A673 (cell line): Measurements from ENCODE around the gene EEPD1. TPM values are rescaled to one million over a fixed set of nuclear protein-coding genes. Genes with fewer than 3 reads are reported as not detected.

ENCODE experiments used
- BruUV-seq: library from RNA; stranded (reverse); fragments of 400-500 nt; replicated peaks from 2 replicates; lab custom pipeline; 2021; lab: Mats Ljungman, UMichigan
- CTCF ChIA-PET: fragments of 300-600 bp; sonication (Branson Sonifier 250); formaldehyde crosslinking; loops from one replicate; lab custom pipeline; 2022; ENCODE audit warnings: antibody characterized with exemption; lab: Charles Lee
- POLR2A ChIA-PET: fragments of 300-600 bp; sonication (Branson Sonifier 250); formaldehyde crosslinking; loops from one replicate; lab custom pipeline; 2022; ENCODE audit warnings: antibody characterized with exemption; ENCODE audit not compliant: low non-redundant PET; lab: Charles Lee
- DNase-seq: peaks from one replicate; pipeline ENCODE4 v3.0.0-alpha.2; 2015; ENCODE audit warnings: low spot score
- H3K27ac ChIP-seq: fragments of 200-600 bp; sonication (generic); 2 replicates; pipeline ENCODE4 v1.5.1; 2016; ENCODE audit warnings: mixed run types, low read depth, mild to moderate bottlenecking, mixed read lengths, antibody characterized with exemption, low read length; ENCODE audit not compliant: poor library complexity, severe bottlenecking
- H3K27me3 ChIP-seq: fragments of 200-600 bp; sonication (generic); replicated peaks from 2 replicates; pipeline ENCODE4 v1.6.1; 2017; ENCODE audit warnings: mixed run types, low read depth, mild to moderate bottlenecking, mixed read lengths, antibody characterized with exemption, low read length; ENCODE audit not compliant: insufficient read depth, poor library complexity
- H3K36me3 ChIP-seq: fragments of 200-600 bp; sonication (generic); 2 replicates; pipeline ENCODE4 v1.6.1; 2016; ENCODE audit warnings: mixed run types, mild to moderate bottlenecking, mixed read lengths, antibody characterized with exemption, low read length; ENCODE audit not compliant: insufficient read depth, poor library complexity, severe bottlenecking
- H3K4me1 ChIP-seq: fragments of 200-600 bp; sonication (generic); 2 replicates; pipeline ENCODE4 v1.6.1; 2017; ENCODE audit warnings: mixed run types, mild to moderate bottlenecking, mixed read lengths, antibody characterized with exemption, low read length; ENCODE audit not compliant: insufficient read depth, poor library complexity, severe bottlenecking
- H3K4me3 ChIP-seq: fragments of 200-600 bp; sonication (generic); 2 replicates; pipeline ENCODE4 v1.5.1; 2016; ENCODE audit warnings: low read depth, mixed run types, mild to moderate bottlenecking, mixed read lengths, low read length; ENCODE audit not compliant: poor library complexity, severe bottlenecking
- H3K9me3 ChIP-seq: fragments of 200-600 bp; sonication (generic); 2 replicates; pipeline ENCODE4 v1.6.1; 2016; ENCODE audit warnings: mixed run types, low read depth, mild to moderate bottlenecking, mixed read lengths, antibody characterized with exemption, low read length; ENCODE audit not compliant: poor library complexity, severe bottlenecking
- EZH2 ChIP-seq: fragments of 200-600 bp; sonication (generic); IDR thresholded peaks from 2 replicates; pipeline ENCODE4 v1.6.1; 2017; ENCODE audit warnings: borderline replicate concordance, low read depth, mild to moderate bottlenecking, mixed read lengths, antibody characterized with exemption, low read length; ENCODE audit not compliant: poor library complexity, severe bottlenecking
- intact Hi-C: fragments of 100-400 bp; cut with micrococcal nuclease; formaldehyde crosslinking; loops from one replicate; pipeline ENCODE4 v1.10.0; 2022; ENCODE audit not compliant: unreplicated experiment
- total RNA-seq: library from RNA; stranded (reverse); gene quantifications from 2 replicates; pipeline ENCODE4 v1.2.3, GENCODE V29; 2021
- TF ChIP-seq, protein P1 (sequence below): fragments of 300-800, 200-600 bp; sonication (generic); conservative IDR thresholded peaks from 2 replicates; pipeline ENCODE4 v1.5.1; 2017; ENCODE audit warnings: low read depth, mild to moderate bottlenecking, antibody characterized with exemption, low read length, moderate library complexity, mixed read lengths

The EEPD1 gene
- total RNA-seq, 1 experiment from 2014 or later: 2.5 TPM

GRCh38 chr7:36203071-36203790 is 50.2 kb downstream of the EEPD1 start:
- no peak overlapping the region for H3K4me3 ChIP-seq
- H3K27ac ChIP-seq: no peak overlapping the region
- intact Hi-C loops: no loop called here
- no peaks in the 10 kb centered on the region for H3K27me3 ChIP-seq
- H3K9me3 ChIP-seq: no peaks in the 10 kb centered on the region
- no peaks in the 10 kb centered on the region for H3K36me3 ChIP-seq
- DNase-seq: no peak
- CTCF ChIA-PET: no interaction called here
- no TSS peak for BruUV-seq
- no peaks in the 10 kb centered on the region for H3K4me1 ChIP-seq
- TF ChIP-seq, protein P1, sequence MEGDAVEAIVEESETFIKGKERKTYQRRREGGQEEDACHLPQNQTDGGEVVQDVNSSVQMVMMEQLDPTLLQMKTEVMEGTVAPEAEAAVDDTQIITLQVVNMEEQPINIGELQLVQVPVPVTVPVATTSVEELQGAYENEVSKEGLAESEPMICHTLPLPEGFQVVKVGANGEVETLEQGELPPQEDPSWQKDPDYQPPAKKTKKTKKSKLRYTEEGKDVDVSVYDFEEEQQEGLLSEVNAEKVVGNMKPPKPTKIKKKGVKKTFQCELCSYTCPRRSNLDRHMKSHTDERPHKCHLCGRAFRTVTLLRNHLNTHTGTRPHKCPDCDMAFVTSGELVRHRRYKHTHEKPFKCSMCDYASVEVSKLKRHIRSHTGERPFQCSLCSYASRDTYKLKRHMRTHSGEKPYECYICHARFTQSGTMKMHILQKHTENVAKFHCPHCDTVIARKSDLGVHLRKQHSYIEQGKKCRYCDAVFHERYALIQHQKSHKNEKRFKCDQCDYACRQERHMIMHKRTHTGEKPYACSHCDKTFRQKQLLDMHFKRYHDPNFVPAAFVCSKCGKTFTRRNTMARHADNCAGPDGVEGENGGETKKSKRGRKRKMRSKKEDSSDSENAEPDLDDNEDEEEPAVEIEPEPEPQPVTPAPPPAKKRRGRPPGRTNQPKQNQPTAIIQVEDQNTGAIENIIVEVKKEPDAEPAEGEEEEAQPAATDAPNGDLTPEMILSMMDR: no peak
- TF ChIP-seq EZH2: no peak
- POLR2A ChIA-PET: no interaction called here

DNA sequence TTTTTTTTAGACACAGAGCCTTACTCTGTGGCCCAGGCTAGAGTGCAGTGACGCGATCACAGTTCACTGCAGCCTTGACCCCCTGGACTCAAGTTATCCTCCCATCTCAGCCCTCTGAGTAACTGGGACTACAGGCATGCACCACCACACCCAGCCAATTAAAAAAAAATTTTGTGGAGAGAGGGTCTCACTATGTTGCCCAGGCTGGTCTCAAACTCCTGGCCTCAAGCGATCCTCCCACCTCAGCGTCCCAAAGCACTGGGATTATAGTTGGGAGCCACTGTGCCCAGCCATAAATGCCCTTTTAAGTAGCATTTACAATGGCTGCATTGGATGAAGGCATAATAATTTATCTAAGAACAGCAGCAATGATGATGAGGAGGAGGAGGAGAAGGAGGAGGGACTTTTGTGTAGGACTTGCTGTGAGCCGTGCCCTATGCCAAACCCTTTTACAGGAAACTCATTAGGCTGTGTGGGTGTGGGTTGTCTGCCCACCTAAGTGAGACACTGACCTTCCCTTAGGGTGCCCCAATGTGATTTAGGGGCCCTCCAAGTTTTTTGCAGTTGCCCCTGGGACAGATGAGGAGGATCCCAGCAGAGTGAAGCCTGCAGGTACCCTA is 51.1 kb downstream of the EEPD1 start:
- no peaks in the 10 kb centered on the region for H3K4me1 ChIP-seq
- H3K27ac ChIP-seq: no peak overlapping the region
- no TSS peak for BruUV-seq
- H3K9me3 ChIP-seq: no peaks in the 10 kb centered on the region
- intact Hi-C loops: no loop called here
- no peak overlapping the region for H3K4me3 ChIP-seq
- no peaks in the 10 kb centered on the region for H3K27me3 ChIP-seq
- TF ChIP-seq, protein P1: no peak
- no peak for TF ChIP-seq EZH2
- ChIA-PET CTCF (no interaction called here), POLR2A (no interaction called here)
- DNase-seq: no peak
- H3K36me3 ChIP-seq: no peaks in the 10 kb centered on the region

DNA sequence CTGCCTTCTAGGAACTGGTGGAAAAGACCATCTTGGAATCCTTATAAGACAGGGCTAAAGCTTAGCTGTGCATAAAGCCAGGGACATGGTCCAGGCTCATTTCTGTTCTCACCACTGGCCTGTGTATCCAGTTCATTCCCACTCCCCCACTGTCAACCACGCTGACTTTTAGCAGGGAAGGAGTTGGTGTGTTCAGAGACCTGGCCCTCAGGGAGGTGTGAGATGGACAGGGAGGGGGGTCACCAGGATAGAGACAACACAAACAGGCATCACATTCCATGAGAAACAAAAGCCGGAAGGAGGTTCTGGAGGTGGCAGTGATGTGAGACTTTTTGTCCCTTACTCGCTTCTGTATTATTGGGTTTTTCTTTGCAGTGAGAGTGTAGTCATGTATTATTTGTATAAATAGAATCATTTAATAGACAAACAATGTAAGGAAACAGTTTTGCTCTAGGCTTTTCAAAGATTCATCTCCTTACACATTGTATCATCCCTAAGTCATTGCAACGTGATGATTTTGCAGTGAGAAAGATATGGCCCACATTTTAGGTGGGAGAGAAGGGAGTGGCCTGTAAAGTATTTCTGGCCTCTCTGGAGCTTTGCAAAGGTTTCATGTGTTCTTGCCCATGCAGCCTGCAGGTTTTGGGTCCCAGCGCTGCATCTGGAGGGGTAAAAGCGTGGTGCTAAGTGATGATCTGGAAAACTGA is 52.0 kb downstream of the EEPD1 start:
- Histone ChIP-seq H3K36me3 (no peaks in the 10 kb centered on the region), H3K27me3 (no peaks in the 10 kb centered on the region), H3K4me1 (no peaks in the 10 kb centered on the region), H3K27ac (no peak overlapping the region), H3K9me3 (no peaks in the 10 kb centered on the region), H3K4me3 (no peak overlapping the region)
- CTCF ChIA-PET: no interaction called here
- TF ChIP-seq EZH2: no peak
- TF ChIP-seq, protein P1: no peak
- DNase-seq: no peak
- BruUV-seq: no TSS peak
- intact Hi-C loops: no loop called here
- POLR2A ChIA-PET: no interaction called here
